GM18502 (cell line): ENCODE results near the gene C2CD4D.
A peak's percentile ranks its signal among the peaks of the same experiment; 100 is the strongest.

Experiments
- ATAC-seq: cut with Tn5 transposase; IDR thresholded peaks from one replicate; pipeline ENCODE4 v1.9.1; 2021; ENCODE audit warnings: mild to moderate bottlenecking; ENCODE audit not compliant: unreplicated experiment, poor library complexity

Gene C2CD4D

DNA sequence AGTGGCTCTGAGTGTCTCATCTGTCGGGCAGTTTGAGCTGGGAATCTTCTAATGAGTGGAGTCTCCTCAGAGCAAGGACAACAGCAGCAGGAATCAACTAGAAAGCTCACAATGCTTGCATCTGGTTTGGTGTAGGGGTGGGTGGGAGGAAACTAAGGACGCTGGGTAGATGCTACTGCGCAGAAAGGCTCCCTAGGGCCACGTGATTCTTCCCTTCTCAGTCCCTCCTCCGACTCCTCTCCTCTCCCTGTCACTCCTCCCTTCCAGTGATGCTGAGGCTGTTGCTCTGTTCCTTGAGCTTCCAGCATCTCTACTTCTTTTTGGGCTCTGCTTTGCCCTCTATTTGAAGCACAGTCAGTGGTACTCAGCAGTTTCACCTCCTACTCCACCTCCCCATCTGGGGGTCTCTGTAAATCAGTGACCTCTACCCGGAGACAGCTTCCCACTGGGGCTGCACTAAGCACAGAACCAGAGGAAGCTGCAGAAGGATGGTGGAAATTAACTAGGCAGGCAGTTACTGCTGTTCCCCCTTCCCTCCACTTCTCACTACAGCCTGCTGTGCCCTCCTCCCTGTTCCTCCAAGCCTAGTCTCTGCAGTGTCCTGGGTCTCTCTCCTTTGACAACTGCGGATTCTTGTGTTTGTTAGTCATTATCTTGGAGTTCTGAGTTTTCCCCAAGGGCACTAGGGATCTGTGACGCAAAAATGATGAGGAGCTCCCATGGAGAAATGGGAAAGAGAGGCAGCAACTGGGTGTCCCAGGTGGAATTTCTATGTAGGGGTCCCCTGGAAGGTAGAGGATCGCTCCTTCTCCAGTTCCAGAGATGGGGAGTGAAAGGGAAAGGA, 40.2 kb downstream of the C2CD4D start:
- ATAC-seq, result no peak

DNA sequence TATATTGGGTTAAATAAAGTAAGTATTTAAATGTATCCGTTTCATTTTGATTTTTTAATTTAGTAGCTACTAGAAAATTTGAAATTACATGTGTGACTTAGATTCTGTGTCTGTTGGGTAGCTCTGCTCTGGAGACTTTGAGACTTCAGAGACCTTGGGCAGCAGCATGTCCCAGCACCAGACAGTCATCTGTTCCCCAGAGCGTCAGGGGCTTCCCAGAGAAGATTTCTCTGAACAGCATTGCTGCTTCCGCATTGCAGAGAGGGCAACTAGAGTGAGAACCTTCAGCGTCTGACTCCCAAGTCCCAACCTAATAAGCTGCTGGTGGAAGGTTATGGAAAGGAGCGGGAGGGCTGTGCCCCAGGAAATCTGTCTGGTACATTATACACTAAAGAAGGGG, 41.0 kb downstream of the C2CD4D start:
- no peak for ATAC-seq

DNA sequence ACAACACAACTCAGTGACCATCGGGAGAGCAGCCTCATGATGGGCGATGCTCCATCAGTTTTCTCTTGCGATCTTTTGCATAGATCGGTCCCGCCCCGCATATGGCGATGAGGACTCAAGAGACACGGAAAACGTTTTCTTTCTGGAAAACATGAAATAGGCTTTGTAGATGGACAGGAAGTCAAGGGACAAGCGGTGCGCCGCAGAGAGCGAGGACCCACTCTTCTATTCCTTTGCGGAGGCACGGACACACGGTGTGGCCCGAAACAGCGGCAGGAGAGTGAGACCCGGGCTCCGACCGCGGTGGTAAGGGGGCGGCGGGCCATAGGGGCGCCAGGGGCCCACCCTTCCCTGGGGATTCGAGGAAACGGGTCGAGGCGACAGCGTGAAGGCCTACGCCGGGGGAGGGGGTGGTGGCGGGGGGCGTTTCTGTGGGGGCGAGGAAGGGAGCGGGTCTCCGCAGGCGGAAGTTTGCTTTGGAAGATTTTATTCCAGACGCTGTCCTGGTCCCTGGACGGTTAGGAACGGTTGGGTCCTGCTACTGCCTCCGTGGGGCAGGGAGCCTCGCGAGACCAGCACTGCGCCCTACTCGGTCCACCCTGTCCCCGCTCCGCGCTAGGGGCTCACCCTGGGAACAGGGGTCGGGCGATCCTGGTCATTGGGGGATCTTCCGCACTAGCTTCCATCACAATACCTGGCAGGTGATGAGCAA, 48.5 kb downstream of the C2CD4D start:
- peak; percentile 8 for ATAC-seq

DNA sequence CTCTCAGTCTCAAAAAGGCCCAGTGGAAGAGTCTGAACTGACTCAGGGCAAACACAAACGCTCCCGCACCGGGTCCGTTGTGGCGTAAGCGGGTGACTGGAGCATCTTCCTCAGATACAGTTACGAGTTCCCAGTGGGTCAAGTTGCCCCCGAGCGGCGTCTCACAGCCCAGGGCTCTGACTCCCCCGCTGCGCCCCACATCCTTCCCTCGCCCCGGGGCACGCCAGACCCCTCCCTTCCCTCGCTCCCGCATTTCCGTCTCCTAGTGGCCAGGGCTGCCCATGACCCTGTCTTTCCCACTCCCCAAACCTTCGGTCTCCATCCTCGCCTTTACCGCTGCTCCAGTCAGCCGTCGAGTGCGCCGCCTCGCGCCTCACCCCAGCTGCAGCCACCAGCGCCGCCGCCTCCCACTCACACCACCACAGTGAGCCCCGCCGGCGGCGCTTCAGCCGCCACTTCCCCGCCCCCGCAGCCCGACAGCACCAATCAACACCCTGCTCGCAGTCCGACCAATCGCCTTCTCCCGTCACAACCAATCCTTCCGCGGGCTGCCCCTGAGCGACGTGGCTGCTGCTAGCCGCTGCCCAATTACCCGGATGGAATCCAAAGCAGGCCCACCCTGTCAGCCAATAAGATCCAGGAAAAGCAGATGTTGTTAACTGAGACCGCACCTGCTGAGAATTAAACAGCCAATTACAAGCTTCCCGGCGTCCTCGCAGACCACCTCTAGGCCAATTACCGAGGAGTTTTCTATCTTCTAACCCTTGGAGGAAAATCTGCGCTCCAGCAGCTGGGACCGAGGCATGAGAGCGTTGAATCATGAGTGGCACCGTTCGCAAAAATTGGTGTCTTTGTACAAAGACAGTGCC, 49.3 kb downstream of the C2CD4D start, which contains the start of gene TDRKH:
TDRKH (minus strand) TSS at position 430 of the 869 bp plus-strand sequence. CDS start 7,478 bp downstream, outside the sequence.
- peak; percentile 92 for ATAC-seq
